Endothelial cell of umbilical vein (primary cell): ENCODE results near the gene FILIP1L. TPM values are rescaled to one million over a fixed set of nuclear protein-coding genes. Genes with fewer than 3 reads are reported as not detected.

Experiments
- BruUV-seq: library from RNA; stranded (reverse); fragments of 400-500 nt; replicated peaks from 2 replicates; lab custom pipeline; 2021; lab: Mats Ljungman, UMichigan
- CTCF ChIA-PET: fragments of 300-600, 350-600 bp; sonication (Branson Sonifier 250); formaldehyde crosslinking; loops from one replicate; lab custom pipeline; 2021; ENCODE audit warnings: antibody characterized with exemption, inconsistent platforms; lab: Charles Lee
- POLR2A ChIA-PET: fragments of 300-600, 350-600 bp; sonication (Branson Sonifier 250); formaldehyde crosslinking; loops from one replicate; lab custom pipeline; 2021; ENCODE audit warnings: antibody characterized with exemption, inconsistent platforms; lab: Charles Lee
- DNase-seq: peaks from one replicate; pipeline ENCODE4 v3.0.0-alpha.2; 2011; ENCODE audit warnings: low read depth, low spot score
- FAIRE-seq: peaks from 2 replicates; lab custom pipeline; 2011; peaks lifted over from hg19 to GRCh38; lab: Jason Lieb, UNC
- H2AFZ ChIP-seq: 2 replicates; pipeline ENCODE4 v1.6.0; 2012; ENCODE audit warnings: low read depth, low read length, control low read depth, inconsistent platforms
- H3K27ac ChIP-seq: 2 replicates; pipeline ENCODE4 v1.5.1; 2011; ENCODE audit warnings: low read depth, mild to moderate bottlenecking, control low read depth, low read length, moderate library complexity; ENCODE audit not compliant: insufficient read depth
- H3K27me3 ChIP-seq, 2 experiments: 2 replicates each; pipeline versions ENCODE4 v1.6.0 to v1.6.1; 2011; ENCODE audit warnings: low read length in 2 of 2, mixed read lengths in 1 of 2; ENCODE audit not compliant: control insufficient read depth in 2 of 2, insufficient read depth in 2 of 2
- H3K36me3 ChIP-seq, 2 experiments: 2 replicates in 1 of 2; 3 replicates in 1 of 2; pipeline ENCODE4 v1.5.1; 2011; ENCODE audit warnings: low read length in 2 of 2, mild to moderate bottlenecking in 1 of 2, moderate library complexity in 1 of 2; ENCODE audit not compliant: control insufficient read depth in 2 of 2, insufficient read depth in 2 of 2; ENCODE audit errors: extremely low read depth in 1 of 2
- H3K4me1 ChIP-seq: 3 replicates; pipeline ENCODE4 v1.5.1; 2011; ENCODE audit warnings: mild to moderate bottlenecking, low read length; ENCODE audit not compliant: control insufficient read depth, insufficient read depth; ENCODE audit errors: extremely low read depth
- H3K4me2 ChIP-seq: 2 replicates; pipeline ENCODE4 v1.6.1; 2011; ENCODE audit warnings: low read length, control low read depth, mixed read lengths; ENCODE audit not compliant: insufficient read depth
- H3K4me3 ChIP-seq, 3 experiments: fragments of 200-600 bp in 1 of 3; sonication (generic), shearing (Covaris generic) in 1 of 3; replicated peaks in 1 of 3; 2 replicates each; pipeline ENCODE4 v1.5.1; 2011 to 2016; ENCODE audit warnings: control low read depth in 3 of 3, low read length in 3 of 3, mild to moderate bottlenecking in 2 of 3, inconsistent platforms in 1 of 3, low read depth in 1 of 3, moderate library complexity in 1 of 3; ENCODE audit not compliant: insufficient read depth in 1 of 3
- H3K79me2 ChIP-seq: 2 replicates; pipeline ENCODE4 v1.6.0; 2012; ENCODE audit warnings: low read length, inconsistent platforms; ENCODE audit not compliant: control insufficient read depth, insufficient read depth
- H3K9ac ChIP-seq: replicated peaks from 2 replicates; pipeline ENCODE3; 2011; ENCODE audit warnings: low read length, control low read depth; ENCODE audit not compliant: insufficient read depth; ENCODE audit errors: extremely low read depth
- H3K9me1 ChIP-seq: replicated peaks from 3 replicates; pipeline ENCODE4 v1.6.0; 2011; ENCODE audit warnings: mild to moderate bottlenecking, low read length; ENCODE audit not compliant: control insufficient read depth, insufficient read depth; ENCODE audit errors: extremely low read depth
- H3K9me3 ChIP-seq: replicated peaks from 2 replicates; pipeline ENCODE4 v1.5.1; 2012; ENCODE audit warnings: low read length, inconsistent platforms; ENCODE audit not compliant: control insufficient read depth, insufficient read depth
- H4K20me1 ChIP-seq: replicated peaks from 2 replicates; pipeline ENCODE3; 2011; ENCODE audit warnings: mild to moderate bottlenecking, low read length; ENCODE audit not compliant: control insufficient read depth, insufficient read depth; ENCODE audit errors: extremely low read depth
- EZH2 ChIP-seq: IDR thresholded peaks from 2 replicates; pipeline ENCODE4 v1.6.1; 2012; ENCODE audit warnings: borderline replicate concordance, low read depth, mild to moderate bottlenecking, moderate library complexity, low read length, inconsistent platforms; ENCODE audit not compliant: severe bottlenecking
- FOS ChIP-seq: IDR thresholded peaks from 2 replicates; pipeline ENCODE4 v1.6.1; 2011; ENCODE audit warnings: mild to moderate bottlenecking, low read length, moderate library complexity, borderline replicate concordance; ENCODE audit not compliant: insufficient read depth
- GATA2 ChIP-seq: IDR thresholded peaks from 2 replicates; pipeline ENCODE4 v1.7.0; 2011; ENCODE audit warnings: low read depth, mild to moderate bottlenecking, moderate library complexity, mixed read lengths, low read length; ENCODE audit not compliant: insufficient read length, insufficient read depth
- JUN ChIP-seq: IDR thresholded peaks from 2 replicates; pipeline ENCODE4 v1.6.1; 2011; ENCODE audit warnings: borderline replicate concordance, low read depth; ENCODE audit not compliant: insufficient read length, insufficient read depth
- MYC ChIP-seq: IDR thresholded peaks from one replicate; pipeline ENCODE4 v1.6.1; 2011; ENCODE audit warnings: mild to moderate bottlenecking, low read depth, low read length
- POLR2A ChIP-seq: IDR thresholded peaks from 2 replicates; pipeline ENCODE4 v1.6.1; 2012; ENCODE audit warnings: low read depth, mild to moderate bottlenecking, control low read depth, low read length
- POLR2AphosphoS5 ChIP-seq: IDR thresholded peaks from 2 replicates; pipeline ENCODE4 v1.6.1; 2012; ENCODE audit warnings: low read depth, mild to moderate bottlenecking, control low read depth, low read length, moderate library complexity; ENCODE audit not compliant: insufficient read depth
- dilution Hi-C: fragments of 300-500 bp; cut with MboI; formaldehyde crosslinking; loops from one replicate; pipeline ENCODE4 v1.15.0; 2019; ENCODE audit warnings: low sequenced_read_pairs; ENCODE audit not compliant: extremely low pct_ligation_motif_present
- intact Hi-C: fragments of 100-400 bp; cut with micrococcal nuclease; formaldehyde crosslinking; loops from one replicate; pipeline ENCODE4 v1.10.0; 2022
- polyA plus RNA-seq, 4 experiments: library from polyadenylated mRNA; depleted of rRNA in 3 of 4; stranded (reverse) in 3 of 4; unstranded in 1 of 4; fragments of >200 nt; gene quantifications; 2 replicates each; pipeline versions ENCODE4 v1.2.1 to v1.2.3, GENCODE V29; 2011 to 2012; ENCODE audit warnings: missing spikeins in 1 of 4
- total RNA-seq: library from RNA; stranded (reverse); gene quantifications from 2 replicates; pipeline ENCODE4 v1.2.3, GENCODE V29; 2021
- TF ChIP-seq, protein P1 (sequence below): IDR thresholded peaks from 2 replicates; pipeline ENCODE4 v1.6.1; 2011; ENCODE audit not compliant: insufficient read depth, insufficient read length
- TF ChIP-seq, protein P2 (sequence below), 2 donors: IDR thresholded peaks; 1 replicate in 1 of 2; 2 replicates in 1 of 2; pipeline ENCODE4 v1.5.1; 2011; ENCODE audit warnings: low read length in 2 of 2, mild to moderate bottlenecking in 2 of 2, moderate library complexity in 2 of 2, control low read depth in 1 of 2, inconsistent platforms in 1 of 2, low read depth in 1 of 2; ENCODE audit not compliant: insufficient read depth in 1 of 2; ENCODE audit errors: extremely low read depth in 1 of 2

Gene FILIP1L
- total and polyA plus RNA-seq, 2 donors (not counting 3 experiments of a cell fraction or from before 2014, with no cell fraction given) = 26.0 to 29.9 TPM

GRCh38 chr3:100043271-100043670, 71.0 kb downstream of the FILIP1L start:
- H3K9ac ChIP-seq = peak overlapping the region; percentile 97
- POLR2A ChIA-PET = interaction anchor here (2.7 kb wide), 1 partner anchor 167 kb away, joined by 19 read pairs; no protein-coding TSS in a partner anchor

More at GRCh38 chr3:100043271-100043670, 71.0 kb downstream of the FILIP1L start:
- Histone ChIP-seq H3K4me1 (peaks cover 60% of the 10 kb centered on the region), H2AFZ (no peak overlapping the region), H3K27ac (peak overlapping the region; percentile 100), H3K4me2 (no peak overlapping the region), H3K27me3 (no peaks in the 10 kb centered on the region), H3K9me3 (no peaks in the 10 kb centered on the region), H3K9me1 (no peaks in the 10 kb centered on the region), H3K79me2 (no peaks in the 10 kb centered on the region), H3K4me3 (no peak overlapping the region), H4K20me1 (no peaks in the 10 kb centered on the region), H3K36me3 (no peaks in the 10 kb centered on the region)
- CTCF ChIA-PET = interaction anchor here (0.9 to 3.3 kb wide), 9 partner anchors 11 to 211 kb away, joined by 3 to 35 read pairs (median 5); no protein-coding TSS in a partner anchor
- intact Hi-C loops = loop anchor here (5.0 kb wide), 2 partner anchors 359 to 1071 kb away; partner anchors contain the start of genes LNP1 and TOMM70
- no peak for DNase-seq
- dilution Hi-C loops = no loop called here
- no peak for FAIRE-seq
- no TSS peak for BruUV-seq
- TF ChIP-seq, protein P1, sequence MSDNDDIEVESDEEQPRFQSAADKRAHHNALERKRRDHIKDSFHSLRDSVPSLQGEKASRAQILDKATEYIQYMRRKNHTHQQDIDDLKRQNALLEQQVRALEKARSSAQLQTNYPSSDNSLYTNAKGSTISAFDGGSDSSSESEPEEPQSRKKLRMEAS = no peak
- TF ChIP-seq, protein P2, sequence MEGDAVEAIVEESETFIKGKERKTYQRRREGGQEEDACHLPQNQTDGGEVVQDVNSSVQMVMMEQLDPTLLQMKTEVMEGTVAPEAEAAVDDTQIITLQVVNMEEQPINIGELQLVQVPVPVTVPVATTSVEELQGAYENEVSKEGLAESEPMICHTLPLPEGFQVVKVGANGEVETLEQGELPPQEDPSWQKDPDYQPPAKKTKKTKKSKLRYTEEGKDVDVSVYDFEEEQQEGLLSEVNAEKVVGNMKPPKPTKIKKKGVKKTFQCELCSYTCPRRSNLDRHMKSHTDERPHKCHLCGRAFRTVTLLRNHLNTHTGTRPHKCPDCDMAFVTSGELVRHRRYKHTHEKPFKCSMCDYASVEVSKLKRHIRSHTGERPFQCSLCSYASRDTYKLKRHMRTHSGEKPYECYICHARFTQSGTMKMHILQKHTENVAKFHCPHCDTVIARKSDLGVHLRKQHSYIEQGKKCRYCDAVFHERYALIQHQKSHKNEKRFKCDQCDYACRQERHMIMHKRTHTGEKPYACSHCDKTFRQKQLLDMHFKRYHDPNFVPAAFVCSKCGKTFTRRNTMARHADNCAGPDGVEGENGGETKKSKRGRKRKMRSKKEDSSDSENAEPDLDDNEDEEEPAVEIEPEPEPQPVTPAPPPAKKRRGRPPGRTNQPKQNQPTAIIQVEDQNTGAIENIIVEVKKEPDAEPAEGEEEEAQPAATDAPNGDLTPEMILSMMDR (IDR thresholded peaks at IDR 0.05; ENCODE audit: extremely low read depth in 1 of 2, insufficient read depth in 1 of 2, low read depth in 1 of 2, low read length in 2 of 2) = no peak
- TF ChIP-seq POLR2A = no peak
- no peak for TF ChIP-seq GATA2
- no peak for TF ChIP-seq EZH2
- TF ChIP-seq POLR2AphosphoS5 = no peak
- no peak for TF ChIP-seq MYC
- no peak for TF ChIP-seq FOS
- no peak for TF ChIP-seq JUN
